HepG2 (cell line): ENCODE data around the gene OAF. TPM values are rescaled to one million over a fixed set of nuclear protein-coding genes. Genes with fewer than 3 reads are reported as not detected.

ENCODE experiments used
- MAF1 ChIP-seq: sonication (generic); formaldehyde crosslinking; IDR thresholded peaks from 2 replicates; pipeline ENCODE4 v1.5.0; 2020; ENCODE audit warnings: missing genetic modification reagents, borderline replicate concordance
- RBFOX2 ChIP-seq: fragments of 200-400 bp; formaldehyde crosslinking; IDR thresholded peaks from 2 replicates; pipeline ENCODE4 v1.6.1; 2017; ENCODE audit warnings: low read depth, mild to moderate bottlenecking, low read length
- SMAD3 ChIP-seq: sonication (generic); formaldehyde crosslinking; IDR thresholded peaks from 2 replicates; pipeline ENCODE4 v1.4.0; 2020; ENCODE audit warnings: missing genetic modification reagents
- ZBTB21 ChIP-seq: sonication (generic); formaldehyde crosslinking; IDR thresholded peaks from 2 replicates; pipeline ENCODE4 v1.4.0; 2020; ENCODE audit warnings: missing genetic modification reagents
- ZNF263 ChIP-seq: sonication (generic); formaldehyde crosslinking; IDR thresholded peaks from 2 replicates; pipeline ENCODE4 v1.4.0; 2020; ENCODE audit warnings: missing genetic modification reagents
- polyA plus RNA-seq, 8 experiments: library from polyadenylated mRNA; depleted of rRNA in 3 of 8; stranded (reverse) in 7 of 8; unstranded in 1 of 8; fragments of >200 nt; fragmentation: Illumina TruSeq in 4 of 8; extraction: Trizol in 4 of 8; gene quantifications; 2 replicates each; pipeline versions ENCODE4 v1.2.1 to v1.2.3, GENCODE V29; 2011 to 2016; ENCODE audit warnings: low read depth in 4 of 8, missing spikeins in 1 of 8, mixed read lengths in 1 of 8; ENCODE audit not compliant: insufficient read depth in 1 of 8
- total RNA-seq, 5 experiments: library from RNA; depleted of rRNA; stranded (reverse); fragments of >200 nt; fragmentation: Illumina TruSeq; extraction: Trizol; gene quantifications; 2 replicates each; pipeline ENCODE4 v1.2.3, GENCODE V29; 2016; ENCODE audit warnings: low read depth in 1 of 5
- TF ChIP-seq, protein P1 (sequence below): sonication (generic); formaldehyde crosslinking; IDR thresholded peaks from 2 replicates; pipeline ENCODE4 v1.5.0; 2020; ENCODE audit warnings: mild to moderate bottlenecking, missing genetic modification reagents, borderline replicate concordance
- TF ChIP-seq, protein P2 (sequence below): IDR thresholded peaks from 2 replicates; pipeline ENCODE4 v1.6.1; 2012; ENCODE audit warnings: inconsistent platforms
- TF ChIP-seq, protein P3 (sequence below): sonication (generic); formaldehyde crosslinking; IDR thresholded peaks from 2 replicates; pipeline ENCODE4 v1.9.0; 2022; ENCODE audit warnings: missing genetic modification reagents, mild to moderate bottlenecking, borderline replicate concordance
- TF ChIP-seq, protein P4 (sequence below), 2 experiments: sonication (generic) in 1 of 2; formaldehyde crosslinking in 1 of 2; IDR thresholded peaks; 2 replicates each; pipeline versions ENCODE4 v1.4.0 to v1.6.1; 2016 to 2020; ENCODE audit warnings: borderline replicate concordance in 1 of 2, low read depth in 1 of 2, mild to moderate bottlenecking in 1 of 2, missing genetic modification reagents in 1 of 2
- TF ChIP-seq, protein P5 (sequence below): sonication (generic); formaldehyde crosslinking; IDR thresholded peaks from 2 replicates; pipeline ENCODE4 v1.8.0; 2022; ENCODE audit warnings: missing genetic modification reagents, mild to moderate bottlenecking, moderate library complexity, borderline replicate concordance

Gene OAF
- total and polyA plus RNA-seq, 2 of the 13 experiments (the other 11 are each of a cell fraction or from before 2014, with no cell fraction given) = 63.7 to 94.6 TPM

DNA sequence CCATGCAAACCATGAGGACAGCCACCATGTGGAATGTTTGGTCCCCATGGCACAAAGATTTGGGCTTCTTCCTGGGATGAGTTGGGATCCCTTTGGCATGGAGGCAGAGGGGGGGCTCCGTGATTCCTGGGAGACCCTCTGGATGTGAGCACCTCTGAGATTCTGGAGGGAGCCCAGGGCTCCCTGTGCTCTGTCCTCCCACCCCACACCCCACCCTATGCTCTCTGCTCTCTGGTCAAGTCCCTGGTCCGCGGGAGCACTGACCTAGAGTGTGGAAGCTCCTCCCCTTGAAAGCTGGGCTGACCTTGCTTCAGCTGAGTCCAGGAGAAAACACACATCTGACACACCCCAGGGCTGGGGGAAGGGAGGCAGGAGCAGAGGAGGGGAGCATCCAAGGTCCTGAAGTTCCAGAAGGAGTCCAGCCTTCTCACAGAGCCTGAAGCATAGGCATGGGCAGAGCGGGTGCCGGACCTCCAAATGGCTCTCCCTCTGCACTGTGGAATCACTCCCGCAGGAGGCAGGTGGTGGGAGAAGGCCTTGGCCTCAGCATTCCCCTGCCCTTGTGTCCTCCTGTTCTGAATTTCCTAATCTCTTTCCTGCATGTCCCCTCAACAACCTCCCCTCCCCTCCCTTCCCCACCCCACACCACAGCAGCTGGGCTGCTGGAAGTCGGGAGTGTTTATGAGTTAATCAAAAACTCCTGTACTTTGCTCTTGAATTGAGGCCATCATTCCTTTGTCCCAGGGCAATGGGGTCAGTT is 25.7 kb upstream of the OAF start (continued):
- TF ChIP-seq, protein P1, sequence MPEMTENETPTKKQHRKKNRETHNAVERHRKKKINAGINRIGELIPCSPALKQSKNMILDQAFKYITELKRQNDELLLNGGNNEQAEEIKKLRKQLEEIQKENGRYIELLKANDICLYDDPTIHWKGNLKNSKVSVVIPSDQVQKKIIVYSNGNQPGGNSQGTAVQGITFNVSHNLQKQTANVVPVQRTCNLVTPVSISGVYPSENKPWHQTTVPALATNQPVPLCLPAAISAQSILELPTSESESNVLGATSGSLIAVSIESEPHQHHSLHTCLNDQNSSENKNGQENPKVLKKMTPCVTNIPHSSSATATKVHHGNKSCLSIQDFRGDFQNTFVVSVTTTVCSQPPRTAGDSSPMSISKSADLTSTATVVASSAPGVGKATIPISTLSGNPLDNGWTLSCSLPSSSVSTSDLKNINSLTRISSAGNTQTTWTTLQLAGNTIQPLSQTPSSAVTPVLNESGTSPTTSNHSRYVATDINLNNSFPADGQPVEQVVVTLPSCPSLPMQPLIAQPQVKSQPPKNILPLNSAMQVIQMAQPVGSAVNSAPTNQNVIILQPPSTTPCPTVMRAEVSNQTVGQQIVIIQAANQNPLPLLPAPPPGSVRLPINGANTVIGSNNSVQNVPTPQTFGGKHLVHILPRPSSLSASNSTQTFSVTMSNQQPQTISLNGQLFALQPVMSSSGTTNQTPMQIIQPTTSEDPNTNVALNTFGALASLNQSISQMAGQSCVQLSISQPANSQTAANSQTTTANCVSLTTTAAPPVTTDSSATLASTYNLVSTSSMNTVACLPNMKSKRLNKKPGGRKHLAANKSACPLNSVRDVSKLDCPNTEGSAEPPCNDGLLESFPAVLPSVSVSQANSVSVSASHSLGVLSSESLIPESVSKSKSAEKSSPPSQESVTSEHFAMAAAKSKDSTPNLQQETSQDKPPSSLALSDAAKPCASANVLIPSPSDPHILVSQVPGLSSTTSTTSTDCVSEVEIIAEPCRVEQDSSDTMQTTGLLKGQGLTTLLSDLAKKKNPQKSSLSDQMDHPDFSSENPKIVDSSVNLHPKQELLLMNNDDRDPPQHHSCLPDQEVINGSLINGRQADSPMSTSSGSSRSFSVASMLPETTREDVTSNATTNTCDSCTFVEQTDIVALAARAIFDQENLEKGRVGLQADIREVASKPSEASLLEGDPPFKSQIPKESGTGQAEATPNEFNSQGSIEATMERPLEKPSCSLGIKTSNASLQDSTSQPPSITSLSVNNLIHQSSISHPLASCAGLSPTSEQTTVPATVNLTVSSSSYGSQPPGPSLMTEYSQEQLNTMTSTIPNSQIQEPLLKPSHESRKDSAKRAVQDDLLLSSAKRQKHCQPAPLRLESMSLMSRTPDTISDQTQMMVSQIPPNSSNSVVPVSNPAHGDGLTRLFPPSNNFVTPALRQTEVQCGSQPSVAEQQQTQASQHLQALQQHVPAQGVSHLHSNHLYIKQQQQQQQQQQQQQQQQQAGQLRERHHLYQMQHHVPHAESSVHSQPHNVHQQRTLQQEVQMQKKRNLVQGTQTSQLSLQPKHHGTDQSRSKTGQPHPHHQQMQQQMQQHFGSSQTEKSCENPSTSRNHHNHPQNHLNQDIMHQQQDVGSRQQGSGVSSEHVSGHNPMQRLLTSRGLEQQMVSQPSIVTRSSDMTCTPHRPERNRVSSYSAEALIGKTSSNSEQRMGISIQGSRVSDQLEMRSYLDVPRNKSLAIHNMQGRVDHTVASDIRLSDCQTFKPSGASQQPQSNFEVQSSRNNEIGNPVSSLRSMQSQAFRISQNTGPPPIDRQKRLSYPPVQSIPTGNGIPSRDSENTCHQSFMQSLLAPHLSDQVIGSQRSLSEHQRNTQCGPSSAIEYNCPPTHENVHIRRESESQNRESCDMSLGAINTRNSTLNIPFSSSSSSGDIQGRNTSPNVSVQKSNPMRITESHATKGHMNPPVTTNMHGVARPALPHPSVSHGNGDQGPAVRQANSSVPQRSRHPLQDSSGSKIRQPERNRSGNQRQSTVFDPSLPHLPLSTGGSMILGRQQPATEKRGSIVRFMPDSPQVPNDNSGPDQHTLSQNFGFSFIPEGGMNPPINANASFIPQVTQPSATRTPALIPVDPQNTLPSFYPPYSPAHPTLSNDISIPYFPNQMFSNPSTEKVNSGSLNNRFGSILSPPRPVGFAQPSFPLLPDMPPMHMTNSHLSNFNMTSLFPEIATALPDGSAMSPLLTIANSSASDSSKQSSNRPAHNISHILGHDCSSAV (CRISPR knock-in tag) = no peak
- TF ChIP-seq, protein P2, sequence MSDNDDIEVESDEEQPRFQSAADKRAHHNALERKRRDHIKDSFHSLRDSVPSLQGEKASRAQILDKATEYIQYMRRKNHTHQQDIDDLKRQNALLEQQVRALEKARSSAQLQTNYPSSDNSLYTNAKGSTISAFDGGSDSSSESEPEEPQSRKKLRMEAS = peak; percentile 69
- TF ChIP-seq ZNF263 (CRISPR knock-in tag) (peak; percentile 99), ZBTB21 (CRISPR knock-in tag) (no peak), SMAD3 (CRISPR knock-in tag) (no peak), RBFOX2 (0 out of 2 replicates have a peak, but pooled peaks have one; percentile 15), MAF1 (CRISPR knock-in tag) (no peak)
- TF ChIP-seq, protein P3, sequence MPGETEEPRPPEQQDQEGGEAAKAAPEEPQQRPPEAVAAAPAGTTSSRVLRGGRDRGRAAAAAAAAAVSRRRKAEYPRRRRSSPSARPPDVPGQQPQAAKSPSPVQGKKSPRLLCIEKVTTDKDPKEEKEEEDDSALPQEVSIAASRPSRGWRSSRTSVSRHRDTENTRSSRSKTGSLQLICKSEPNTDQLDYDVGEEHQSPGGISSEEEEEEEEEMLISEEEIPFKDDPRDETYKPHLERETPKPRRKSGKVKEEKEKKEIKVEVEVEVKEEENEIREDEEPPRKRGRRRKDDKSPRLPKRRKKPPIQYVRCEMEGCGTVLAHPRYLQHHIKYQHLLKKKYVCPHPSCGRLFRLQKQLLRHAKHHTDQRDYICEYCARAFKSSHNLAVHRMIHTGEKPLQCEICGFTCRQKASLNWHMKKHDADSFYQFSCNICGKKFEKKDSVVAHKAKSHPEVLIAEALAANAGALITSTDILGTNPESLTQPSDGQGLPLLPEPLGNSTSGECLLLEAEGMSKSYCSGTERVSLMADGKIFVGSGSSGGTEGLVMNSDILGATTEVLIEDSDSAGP (CRISPR knock-in tag) = peak; percentile 93
- TF ChIP-seq, protein P4, sequence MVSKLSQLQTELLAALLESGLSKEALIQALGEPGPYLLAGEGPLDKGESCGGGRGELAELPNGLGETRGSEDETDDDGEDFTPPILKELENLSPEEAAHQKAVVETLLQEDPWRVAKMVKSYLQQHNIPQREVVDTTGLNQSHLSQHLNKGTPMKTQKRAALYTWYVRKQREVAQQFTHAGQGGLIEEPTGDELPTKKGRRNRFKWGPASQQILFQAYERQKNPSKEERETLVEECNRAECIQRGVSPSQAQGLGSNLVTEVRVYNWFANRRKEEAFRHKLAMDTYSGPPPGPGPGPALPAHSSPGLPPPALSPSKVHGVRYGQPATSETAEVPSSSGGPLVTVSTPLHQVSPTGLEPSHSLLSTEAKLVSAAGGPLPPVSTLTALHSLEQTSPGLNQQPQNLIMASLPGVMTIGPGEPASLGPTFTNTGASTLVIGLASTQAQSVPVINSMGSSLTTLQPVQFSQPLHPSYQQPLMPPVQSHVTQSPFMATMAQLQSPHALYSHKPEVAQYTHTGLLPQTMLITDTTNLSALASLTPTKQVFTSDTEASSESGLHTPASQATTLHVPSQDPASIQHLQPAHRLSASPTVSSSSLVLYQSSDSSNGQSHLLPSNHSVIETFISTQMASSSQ (IDR thresholded peaks at IDR 0.05; ENCODE audit: low read depth) = peak; percentile 48; the same call in 1 of the 2 replicates
- TF ChIP-seq, protein P4 (CRISPR knock-in tag; IDR thresholded peaks at IDR 0.05; ENCODE audit: borderline replicate concordance) = peak; percentile 81
- TF ChIP-seq, protein P5, sequence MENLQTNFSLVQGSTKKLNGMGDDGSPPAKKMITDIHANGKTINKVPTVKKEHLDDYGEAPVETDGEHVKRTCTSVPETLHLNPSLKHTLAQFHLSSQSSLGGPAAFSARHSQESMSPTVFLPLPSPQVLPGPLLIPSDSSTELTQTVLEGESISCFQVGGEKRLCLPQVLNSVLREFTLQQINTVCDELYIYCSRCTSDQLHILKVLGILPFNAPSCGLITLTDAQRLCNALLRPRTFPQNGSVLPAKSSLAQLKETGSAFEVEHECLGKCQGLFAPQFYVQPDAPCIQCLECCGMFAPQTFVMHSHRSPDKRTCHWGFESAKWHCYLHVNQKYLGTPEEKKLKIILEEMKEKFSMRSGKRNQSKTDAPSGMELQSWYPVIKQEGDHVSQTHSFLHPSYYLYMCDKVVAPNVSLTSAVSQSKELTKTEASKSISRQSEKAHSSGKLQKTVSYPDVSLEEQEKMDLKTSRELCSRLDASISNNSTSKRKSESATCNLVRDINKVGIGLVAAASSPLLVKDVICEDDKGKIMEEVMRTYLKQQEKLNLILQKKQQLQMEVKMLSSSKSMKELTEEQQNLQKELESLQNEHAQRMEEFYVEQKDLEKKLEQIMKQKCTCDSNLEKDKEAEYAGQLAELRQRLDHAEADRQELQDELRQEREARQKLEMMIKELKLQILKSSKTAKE (CRISPR knock-in tag) = no peak; the same call in 1 of the 2 replicates
